Measurements from ENCODE around the gene MED16. TPM values are rescaled to one million over a fixed set of nuclear protein-coding genes. Genes with fewer than 3 reads are reported as not detected.
"Not testable (repeated sequence)": the region's sequence is repeated elsewhere in the genome, so short reads cannot be mapped to it uniquely, and the experiment has no call there.

The MED16 gene
- polyA plus RNA-seq, 3 donors: 20.7 to 37.4 (median 32.8) TPM

DNA sequence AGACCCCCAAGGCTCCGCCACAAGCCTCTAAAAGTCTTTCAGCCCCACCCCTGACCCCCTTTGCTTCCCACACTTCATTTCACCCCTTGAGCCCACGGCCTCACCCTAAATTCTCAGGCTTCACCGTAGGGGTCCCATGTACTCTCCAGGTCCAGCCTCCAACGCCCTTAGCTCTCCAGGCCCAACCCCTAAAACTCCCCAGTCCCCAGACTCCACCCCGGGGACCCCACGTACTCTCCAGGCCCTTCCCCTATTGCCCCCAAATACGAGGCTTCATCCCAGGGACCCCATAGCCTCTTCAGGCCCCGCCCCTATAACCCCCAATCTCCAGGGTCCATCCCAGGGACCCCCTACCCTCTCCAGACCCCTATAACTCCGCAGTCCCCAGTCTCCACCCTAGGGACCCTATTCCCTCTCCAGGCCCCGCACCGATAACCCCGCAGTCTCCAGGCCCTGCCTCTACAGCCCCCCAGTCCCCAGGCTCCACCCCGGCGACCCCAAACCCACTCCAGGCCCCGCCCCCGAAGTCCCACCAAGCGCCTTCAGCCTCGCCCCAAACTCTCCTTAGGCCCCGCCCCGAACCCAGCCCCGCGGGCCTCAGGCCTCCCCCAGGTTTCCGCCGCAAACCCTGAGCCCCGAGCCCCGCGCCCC, 619 bp downstream of the MED16 start:
- peaks cover 17 to 49% of the 10 kb centered on the region in 2 donors for H3K36me3 Mint-ChIP-seq
- H3K4me1 Mint-ChIP-seq: peaks cover 24% of the 10 kb centered on the region
- H3K36me3 ChIP-seq (replicated peaks in 1 of 2; ENCODE audit: control insufficient read depth in 1 of 2, insufficient read depth in 2 of 2, low read length in 2 of 2): peaks cover 19 to 34% of the 10 kb centered on the region in 2 donors
- H2AFZ ChIP-seq (ENCODE audit: insufficient read depth, low read depth, low read length, poor library complexity, severe bottlenecking): peak overlapping the region; percentile 85
- peak overlapping the region; percentile 91 for H3K4me2 ChIP-seq (replicated peaks; ENCODE audit: extremely low read depth, low read length, poor library complexity, severe bottlenecking)
- WGBS (ENCODE audit: insufficient coverage): 5% methylated on average over 24 of the region's 27 CpGs
- H3K9me3 Mint-ChIP-seq: no peaks in the 10 kb centered on the region
- H3K27ac Mint-ChIP-seq: peak overlapping the region; percentile 49 to 91 (median 73)
- peak overlapping the region; percentile 73 to 85 (median 74) for H3K4me3 ChIP-seq (replicated peaks in 1 of 3; ENCODE audit: low read depth in 2 of 3, low read length in 3 of 3)
- H3K27ac ChIP-seq (ENCODE audit: low read depth in 1 of 2, low read length in 2 of 2): peak overlapping the region; percentile 16 to 95
- peaks cover 18% of the 10 kb centered on the region for H4K20me1 ChIP-seq (ENCODE audit: insufficient read depth, low read length)
- H3K9me3 ChIP-seq (replicated peaks in 1 of 2; ENCODE audit: control insufficient read depth in 1 of 2, insufficient read depth in 1 of 2, low read length in 2 of 2): no peaks in the 10 kb centered on the region
- TF ChIP-seq, protein P1, sequence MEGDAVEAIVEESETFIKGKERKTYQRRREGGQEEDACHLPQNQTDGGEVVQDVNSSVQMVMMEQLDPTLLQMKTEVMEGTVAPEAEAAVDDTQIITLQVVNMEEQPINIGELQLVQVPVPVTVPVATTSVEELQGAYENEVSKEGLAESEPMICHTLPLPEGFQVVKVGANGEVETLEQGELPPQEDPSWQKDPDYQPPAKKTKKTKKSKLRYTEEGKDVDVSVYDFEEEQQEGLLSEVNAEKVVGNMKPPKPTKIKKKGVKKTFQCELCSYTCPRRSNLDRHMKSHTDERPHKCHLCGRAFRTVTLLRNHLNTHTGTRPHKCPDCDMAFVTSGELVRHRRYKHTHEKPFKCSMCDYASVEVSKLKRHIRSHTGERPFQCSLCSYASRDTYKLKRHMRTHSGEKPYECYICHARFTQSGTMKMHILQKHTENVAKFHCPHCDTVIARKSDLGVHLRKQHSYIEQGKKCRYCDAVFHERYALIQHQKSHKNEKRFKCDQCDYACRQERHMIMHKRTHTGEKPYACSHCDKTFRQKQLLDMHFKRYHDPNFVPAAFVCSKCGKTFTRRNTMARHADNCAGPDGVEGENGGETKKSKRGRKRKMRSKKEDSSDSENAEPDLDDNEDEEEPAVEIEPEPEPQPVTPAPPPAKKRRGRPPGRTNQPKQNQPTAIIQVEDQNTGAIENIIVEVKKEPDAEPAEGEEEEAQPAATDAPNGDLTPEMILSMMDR (IDR thresholded peaks at IDR 0.05): no peak
- H3K4me3 Mint-ChIP-seq: peak overlapping the region; percentile 77 to 80
- intact Hi-C loops (cut with micrococcal nuclease): loop anchor here in 1 of 2 donors (2.0 kb wide), 1 partner anchor 16 kb away; no protein-coding TSS in a partner anchor
- peaks cover 15 to 19% of the 10 kb centered on the region in 2 donors for H3K4me1 ChIP-seq (ENCODE audit: control insufficient read depth in 1 of 2, insufficient read depth in 2 of 2, low read length in 2 of 2)
- no peak for DNase-seq
- H3K9ac ChIP-seq (ENCODE audit: insufficient read depth, low read length, poor library complexity, severe bottlenecking): peak overlapping the region; percentile 77
- H3K27me3 ChIP-seq (ENCODE audit: control insufficient read depth in 2 of 2, insufficient read depth in 2 of 2, low read length in 2 of 2): no peaks in the 10 kb centered on the region
- peaks cover 0 to 3% (median 0%) of the 10 kb centered on the region in 3 donors for H3K27me3 Mint-ChIP-seq (ENCODE audit: low read depth in 3 of 3)
- peaks cover 13% of the 10 kb centered on the region for H3K79me2 ChIP-seq (ENCODE audit: insufficient read depth, low read length)

- H4K20me1 ChIP-seq (ENCODE audit: insufficient read depth, low read length): peaks cover 11% of the 10 kb centered on the region
- H3K27ac Mint-ChIP-seq: peak overlapping the region in 4 of 7 donors; percentile 70 to 91 (median 84)
- H3K27ac ChIP-seq (ENCODE audit: low read depth in 1 of 2, low read length in 2 of 2): peak overlapping the region; percentile 16 to 95
- H3K79me2 ChIP-seq (ENCODE audit: insufficient read depth, low read length): peaks cover 13% of the 10 kb centered on the region
- H3K9ac ChIP-seq (ENCODE audit: insufficient read depth, low read length, poor library complexity, severe bottlenecking): peak overlapping the region; percentile 77
- H3K9me3 ChIP-seq (replicated peaks in 1 of 2; ENCODE audit: control insufficient read depth in 1 of 2, insufficient read depth in 1 of 2, low read length in 2 of 2); H2AFZ ChIP-seq (ENCODE audit: insufficient read depth, low read depth, low read length, poor library complexity, severe bottlenecking); H3K27me3 ChIP-seq (ENCODE audit: control insufficient read depth in 2 of 2, insufficient read depth in 2 of 2, low read length in 2 of 2); DNase-seq; H3K9me3 Mint-ChIP-seq; H3K27me3 Mint-ChIP-seq (ENCODE audit: low read depth in 3 of 3): not testable (repeated sequence)
- H3K4me3 ChIP-seq (replicated peaks in 1 of 3; ENCODE audit: low read depth in 2 of 3, low read length in 3 of 3): peak overlapping the region in 1 of 3 experiments; percentile 85
- WGBS (ENCODE audit: insufficient coverage): 94% methylated on average over 36 of the region's 50 CpGs
- intact Hi-C loops (cut with micrococcal nuclease): loop anchor here in 1 of 2 donors (2.0 kb wide), 1 partner anchor 17 kb away; no protein-coding TSS in a partner anchor
- peak overlapping the region in 1 of 2 donors; percentile 80 for H3K4me3 Mint-ChIP-seq
- H3K36me3 ChIP-seq (replicated peaks in 1 of 2; ENCODE audit: control insufficient read depth in 1 of 2, insufficient read depth in 2 of 2, low read length in 2 of 2): peaks cover 11 to 32% of the 10 kb centered on the region in 2 donors
- H3K4me1 ChIP-seq (ENCODE audit: control insufficient read depth in 1 of 2, insufficient read depth in 2 of 2, low read length in 2 of 2): peaks cover 15 to 19% of the 10 kb centered on the region in 2 donors
- H3K4me2 ChIP-seq (replicated peaks; ENCODE audit: extremely low read depth, low read length, poor library complexity, severe bottlenecking): peak overlapping the region; percentile 91
- H3K4me1 Mint-ChIP-seq: peaks cover 24% of the 10 kb centered on the region
- peaks cover 14 to 49% of the 10 kb centered on the region in 2 donors for H3K36me3 Mint-ChIP-seq
These were observed 1.4 kb downstream of the MED16 start for GRCh38 chr19:891421-892200.
